K562 (cell line): ENCODE results near the gene IGDCC3. TPM values are rescaled to one million over a fixed set of nuclear protein-coding genes. Genes with fewer than 3 reads are reported as not detected.

ENCODE experiments used
- MAFK ChIP-seq: IDR thresholded peaks from 2 replicates; pipeline ENCODE4 v1.6.1; 2011; ENCODE audit warnings: low read length, improper control_type of control experiment
- MBD2 ChIP-seq: sonication (generic); IDR thresholded peaks from 2 replicates; pipeline ENCODE4 v1.6.1; 2016; ENCODE audit warnings: low read depth, borderline replicate concordance
- TAF9B ChIP-seq: fragments of 450-650 bp; IDR thresholded peaks from 2 replicates; pipeline ENCODE4 v1.6.1; 2018; ENCODE audit warnings: mild to moderate bottlenecking; ENCODE audit not compliant: partially characterized antibody
- ZBTB9 ChIP-seq: fragments of 450-650 bp; formaldehyde crosslinking; IDR thresholded peaks from 2 replicates; pipeline ENCODE4 v1.4.0; 2020; ENCODE audit warnings: mild to moderate bottlenecking, moderate library complexity
- ZKSCAN3 ChIP-seq: fragments of 250-450 bp; sonication (Bioruptor Pico); IDR thresholded peaks from 2 replicates; pipeline ENCODE4 v1.4.0; 2020
- ZNF217 ChIP-seq: sonication (generic); formaldehyde crosslinking; IDR thresholded peaks from 2 replicates; pipeline ENCODE4 v1.8.0; 2022; ENCODE audit warnings: mild to moderate bottlenecking, missing genetic modification reagents
- ZNF407 ChIP-seq: fragments of 450-650 bp; IDR thresholded peaks from 2 replicates; pipeline ENCODE4 v1.6.1; 2016; ENCODE audit warnings: low read depth
- ZNF445 ChIP-seq: fragments of 250-450 bp; sonication (Bioruptor Pico); IDR thresholded peaks from 2 replicates; pipeline ENCODE4 v1.4.0; 2020; ENCODE audit warnings: low read depth, mild to moderate bottlenecking, moderate library complexity
- ZSCAN29 ChIP-seq: fragments of 450-650 bp; IDR thresholded peaks from 2 replicates; pipeline ENCODE4 v1.6.1; 2017
- polyA plus RNA-seq, 8 experiments: library from polyadenylated mRNA; depleted of rRNA in 4 of 8; stranded (reverse) in 5 of 8; unstranded in 3 of 8; fragments of >200 nt; fragmentation: Nextera tagmentation in 2 of 8; fragmentation: Illumina TruSeq in 1 of 8; extraction: Ambion mirVana in 2 of 8; extraction: Trizol in 1 of 8; gene quantifications; 2 replicates each; pipeline versions ENCODE4 v1.2.1 to v1.2.3, GENCODE V29; 2011 to 2014; ENCODE audit warnings: inconsistent platforms in 1 of 8, missing spikeins in 1 of 8
- total RNA-seq, 7 experiments: library from RNA; depleted of rRNA in 6 of 7; stranded (reverse); fragments of >200 nt in 6 of 7; fragmentation: Illumina TruSeq in 2 of 7; extraction: Trizol in 2 of 7; gene quantifications; 2 replicates each; pipeline versions ENCODE4 v1.2.1 to v1.2.3, GENCODE V29; 2011 to 2021; ENCODE audit warnings: low replicate concordance in 1 of 7
- TF ChIP-seq, protein P1 (sequence below): fragments of 250-450 bp; sonication (Bioruptor Pico); IDR thresholded peaks from 2 replicates; pipeline ENCODE4 v1.4.0; 2020

IGDCC3 gene
- total and polyA plus RNA-seq, 9 of the 15 experiments (the other 6 are each of a cell fraction or from before 2014, with no cell fraction given) = not detected

GRCh38 chr15:65286704-65287519, 90.9 kb downstream of the IGDCC3 start, which contains the start of gene PARP16 (continued):
- TF ChIP-seq ZKSCAN3 (CRISPR knock-in tag) = no peak
- 0 out of 2 replicates have a peak, but pooled peaks have one; percentile 55 for TF ChIP-seq ZBTB9
- no peak for TF ChIP-seq ZNF407
- no peak for TF ChIP-seq MAFK
- TF ChIP-seq, protein P1, sequence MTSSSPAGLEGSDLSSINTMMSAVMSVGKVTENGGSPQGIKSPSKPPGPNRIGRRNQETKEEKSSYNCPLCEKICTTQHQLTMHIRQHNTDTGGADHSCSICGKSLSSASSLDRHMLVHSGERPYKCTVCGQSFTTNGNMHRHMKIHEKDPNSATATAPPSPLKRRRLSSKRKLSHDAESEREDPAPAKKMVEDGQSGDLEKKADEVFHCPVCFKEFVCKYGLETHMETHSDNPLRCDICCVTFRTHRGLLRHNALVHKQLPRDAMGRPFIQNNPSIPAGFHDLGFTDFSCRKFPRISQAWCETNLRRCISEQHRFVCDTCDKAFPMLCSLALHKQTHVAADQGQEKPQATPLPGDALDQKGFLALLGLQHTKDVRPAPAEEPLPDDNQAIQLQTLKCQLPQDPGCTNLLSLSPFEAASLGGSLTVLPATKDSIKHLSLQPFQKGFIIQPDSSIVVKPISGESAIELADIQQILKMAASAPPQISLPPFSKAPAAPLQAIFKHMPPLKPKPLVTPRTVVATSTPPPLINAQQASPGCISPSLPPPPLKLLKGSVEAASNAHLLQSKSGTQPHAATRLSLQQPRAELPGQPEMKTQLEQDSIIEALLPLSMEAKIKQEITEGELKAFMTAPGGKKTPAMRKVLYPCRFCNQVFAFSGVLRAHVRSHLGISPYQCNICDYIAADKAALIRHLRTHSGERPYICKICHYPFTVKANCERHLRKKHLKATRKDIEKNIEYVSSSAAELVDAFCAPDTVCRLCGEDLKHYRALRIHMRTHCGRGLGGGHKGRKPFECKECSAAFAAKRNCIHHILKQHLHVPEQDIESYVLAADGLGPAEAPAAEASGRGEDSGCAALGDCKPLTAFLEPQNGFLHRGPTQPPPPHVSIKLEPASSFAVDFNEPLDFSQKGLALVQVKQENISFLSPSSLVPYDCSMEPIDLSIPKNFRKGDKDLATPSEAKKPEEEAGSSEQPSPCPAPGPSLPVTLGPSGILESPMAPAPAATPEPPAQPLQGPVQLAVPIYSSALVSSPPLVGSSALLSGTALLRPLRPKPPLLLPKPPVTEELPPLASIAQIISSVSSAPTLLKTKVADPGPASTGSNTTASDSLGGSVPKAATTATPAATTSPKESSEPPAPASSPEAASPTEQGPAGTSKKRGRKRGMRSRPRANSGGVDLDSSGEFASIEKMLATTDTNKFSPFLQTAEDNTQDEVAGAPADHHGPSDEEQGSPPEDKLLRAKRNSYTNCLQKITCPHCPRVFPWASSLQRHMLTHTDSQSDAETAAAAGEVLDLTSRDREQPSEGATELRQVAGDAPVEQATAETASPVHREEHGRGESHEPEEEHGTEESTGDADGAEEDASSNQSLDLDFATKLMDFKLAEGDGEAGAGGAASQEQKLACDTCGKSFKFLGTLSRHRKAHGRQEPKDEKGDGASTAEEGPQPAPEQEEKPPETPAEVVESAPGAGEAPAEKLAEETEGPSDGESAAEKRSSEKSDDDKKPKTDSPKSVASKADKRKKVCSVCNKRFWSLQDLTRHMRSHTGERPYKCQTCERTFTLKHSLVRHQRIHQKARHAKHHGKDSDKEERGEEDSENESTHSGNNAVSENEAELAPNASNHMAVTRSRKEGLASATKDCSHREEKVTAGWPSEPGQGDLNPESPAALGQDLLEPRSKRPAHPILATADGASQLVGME (CRISPR knock-in tag) = no peak
- TF ChIP-seq ZNF217 (CRISPR knock-in tag) = no peak
- TF ChIP-seq ZSCAN29 = no peak
- no peak; the same call in 1 of the 2 replicates for TF ChIP-seq MBD2
- TF ChIP-seq ZNF445 (CRISPR knock-in tag) = no peak
- TF ChIP-seq TAF9B = no peak
